Activated CD4-positive, CD25-positive, alpha-beta regulatory T cell (primary cell): ENCODE results near the gene MTCH1.
"Not testable (repeated sequence)": the region's sequence is repeated elsewhere in the genome, so short reads cannot be mapped to it uniquely, and the experiment has no call there.

Experiments used
- DNase-seq, 4 experiments: peaks; one replicate each; lab custom pipeline; 2025; lab: John Stamatoyannopoulos, UW

The MTCH1 gene

DNA sequence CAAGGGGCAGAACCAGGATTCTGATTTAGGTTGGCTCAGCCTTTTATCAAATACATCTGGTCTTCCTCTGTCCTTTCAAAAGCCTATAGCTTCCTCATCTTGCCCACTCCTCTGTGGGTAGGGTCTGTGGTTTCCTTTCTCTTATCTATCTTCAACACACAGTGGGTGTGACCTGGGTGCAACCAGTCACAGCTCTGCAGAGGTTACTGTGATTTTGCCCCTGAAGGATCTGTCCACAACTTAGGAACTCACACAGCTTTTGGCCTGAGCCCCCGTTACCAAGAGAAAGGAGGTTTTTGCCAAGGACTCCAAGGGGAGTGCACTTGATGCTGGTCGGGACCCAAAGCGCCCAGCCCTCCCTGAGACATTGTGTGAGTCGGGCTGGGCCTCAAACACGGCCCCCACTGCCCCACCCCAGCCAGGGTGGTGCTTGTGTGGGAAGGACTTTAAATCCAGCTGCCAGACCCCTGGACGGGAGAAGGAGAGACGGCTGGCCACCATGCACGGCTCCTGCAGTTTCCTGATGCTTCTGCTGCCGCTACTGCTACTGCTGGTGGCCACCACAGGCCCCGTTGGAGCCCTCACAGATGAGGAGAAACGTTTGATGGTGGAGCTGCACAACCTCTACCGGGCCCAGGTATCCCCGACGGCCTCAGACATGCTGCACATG is 31.6 kb downstream of the MTCH1 start, which contains the start of gene PI16:
TSS of gene PI16 (plus strand) at position 477 of the 670 bp plus-strand sequence. CDS start at position 500, 23 bp downstream.
- DNase-seq = no peak

DNA sequence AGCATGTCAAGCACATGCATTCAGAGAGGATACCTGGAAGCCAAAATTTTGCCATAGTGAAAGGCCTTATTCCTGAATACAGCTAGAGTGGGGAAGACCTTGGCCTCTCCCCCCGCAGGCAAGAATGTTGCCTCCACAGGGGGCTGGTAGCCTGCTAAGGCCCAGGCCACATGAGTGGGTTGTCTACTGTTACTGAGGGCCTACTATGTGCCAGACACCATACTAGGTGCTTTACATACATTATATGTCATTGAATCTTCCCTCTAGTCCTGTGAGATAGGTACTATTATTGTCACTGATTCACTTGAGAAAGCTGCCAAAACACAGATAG is 32.1 kb downstream of the MTCH1 start:
- DNase-seq = no peak

DNA sequence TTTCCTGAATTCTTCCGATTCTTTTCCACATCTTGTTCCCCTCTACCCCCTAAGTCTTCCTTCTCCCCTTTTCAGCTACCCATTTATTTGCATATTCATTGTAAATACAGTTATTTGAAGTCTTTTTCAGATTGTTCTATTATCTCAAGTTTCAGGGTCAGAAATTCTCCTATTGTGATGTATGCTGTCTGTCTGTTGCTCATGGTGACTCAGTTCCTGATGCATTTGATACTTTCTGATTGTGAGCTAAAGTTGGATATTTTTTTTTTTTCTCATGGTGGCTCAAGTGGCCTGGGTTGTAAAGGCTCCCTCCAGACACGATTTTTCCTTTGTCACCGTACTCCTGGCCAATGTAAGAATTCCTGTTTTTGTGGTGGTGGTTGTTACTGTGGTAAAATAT is 36.4 kb downstream of the MTCH1 start:
- DNase-seq = no peak

DNA sequence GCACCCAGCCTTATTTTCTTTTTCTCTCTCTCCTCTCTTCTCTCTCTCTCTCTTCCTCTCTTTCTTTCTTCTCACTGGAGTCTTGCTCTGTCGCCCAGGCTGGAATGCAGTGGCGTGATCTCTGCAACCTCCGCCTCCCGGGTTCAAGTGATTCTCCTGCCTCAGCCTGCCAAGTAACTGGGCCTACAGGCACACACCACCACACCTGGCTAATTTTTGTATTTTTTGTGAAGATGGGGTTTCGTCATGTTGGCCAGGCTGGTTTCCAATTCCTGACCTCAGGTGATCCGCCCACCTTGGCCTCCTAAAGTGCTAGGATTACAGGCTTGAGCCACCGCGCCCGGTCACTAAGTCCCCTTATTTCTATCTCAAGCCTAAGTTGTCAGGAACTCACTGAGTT is 36.9 kb downstream of the MTCH1 start:
- DNase-seq = not testable (repeated sequence)

DNA sequence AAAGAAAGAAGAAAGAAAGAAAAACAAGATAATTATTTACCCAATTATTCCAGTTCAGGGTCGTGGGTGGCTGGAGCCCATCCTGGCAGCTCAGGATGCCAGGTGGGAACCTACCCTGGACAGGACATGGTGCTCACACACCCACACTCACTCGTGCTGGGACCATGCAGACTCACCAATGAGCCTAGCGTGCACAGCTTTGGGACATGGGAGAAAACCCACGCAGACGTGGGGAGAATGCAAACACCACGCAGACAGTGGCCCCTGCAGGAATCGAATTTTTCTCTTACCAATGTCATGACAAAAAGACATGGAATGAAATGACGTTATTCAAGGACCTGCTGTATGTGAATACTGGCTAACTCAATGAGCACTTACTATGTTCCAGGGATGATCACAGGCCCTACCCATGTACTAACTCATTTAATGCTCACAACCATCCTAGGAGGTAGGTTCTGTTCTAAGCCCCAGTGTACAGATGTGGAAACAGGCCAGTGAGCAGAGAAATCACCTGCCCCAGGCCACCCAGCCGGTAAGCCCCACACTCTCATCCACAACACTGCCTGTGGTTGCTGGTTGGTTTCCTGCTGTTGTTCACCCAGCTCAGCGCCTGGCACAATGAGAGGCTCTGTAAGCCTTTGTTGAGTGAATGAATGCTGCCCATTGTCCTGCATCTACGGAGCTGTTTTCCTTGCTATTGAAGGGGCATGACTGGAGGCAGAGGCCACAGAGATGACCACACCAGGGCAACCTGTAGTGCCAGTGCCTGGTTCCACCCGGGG is 38.2 kb downstream of the MTCH1 start:
- DNase-seq = no peak

DNA sequence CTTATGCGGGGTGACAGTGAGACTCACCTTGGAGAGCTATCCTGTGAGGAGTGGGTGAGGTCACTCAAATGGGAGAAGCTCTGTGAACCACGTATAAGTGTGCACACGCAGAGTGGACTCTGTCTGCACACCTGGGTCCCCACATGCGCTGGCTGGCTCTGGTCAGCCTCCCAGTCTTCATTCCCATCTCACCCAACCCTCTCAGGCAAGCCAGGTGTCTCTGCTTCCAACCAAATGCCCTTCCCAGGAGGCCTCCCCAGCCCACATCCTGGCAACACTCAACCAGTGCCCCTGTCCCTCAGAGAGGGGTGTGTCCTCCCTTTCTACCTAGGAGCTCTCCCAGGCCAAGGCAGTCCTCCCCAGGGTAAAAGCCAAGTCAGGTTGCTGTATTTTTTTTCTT is 39.5 kb downstream of the MTCH1 start:
- DNase-seq = no peak

DNA sequence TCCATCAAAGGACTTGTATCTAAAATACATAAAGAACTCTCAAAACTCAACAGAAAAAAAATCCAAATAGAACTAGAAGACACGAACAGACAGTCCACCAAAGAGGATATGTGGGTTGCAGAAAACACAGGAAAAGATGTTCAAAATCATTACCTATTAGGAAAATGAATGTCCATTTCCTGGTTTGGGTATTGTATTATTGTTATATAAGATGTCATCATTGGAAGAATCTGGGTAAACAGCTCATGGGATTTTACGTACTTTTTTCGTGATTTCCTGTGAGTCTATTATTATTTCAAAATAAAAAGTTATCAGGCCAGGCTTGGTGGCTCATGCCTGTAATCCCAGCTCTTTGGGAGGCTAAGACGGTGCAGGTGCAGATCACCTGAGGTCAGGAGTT is 40.7 kb downstream of the MTCH1 start:
- DNase-seq = no peak

DNA sequence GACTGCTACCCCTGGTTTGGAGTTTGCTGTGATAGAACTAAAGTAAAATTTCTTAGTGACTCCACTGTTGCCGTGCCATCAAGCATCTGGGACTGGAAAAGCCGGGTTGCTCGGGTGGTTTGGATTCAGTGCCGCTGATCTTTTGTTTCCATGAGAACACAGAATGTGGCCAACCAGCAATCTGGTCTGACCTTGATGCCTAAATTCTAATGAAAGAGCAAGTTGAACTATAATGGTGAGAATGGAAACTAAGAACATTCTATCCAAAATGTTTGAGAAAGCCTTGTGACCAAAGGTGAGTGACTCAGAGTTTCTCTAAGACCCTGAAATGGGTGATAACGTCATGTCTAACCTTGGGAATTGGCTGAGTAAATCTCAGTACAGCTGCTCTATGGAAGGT is 41.3 kb downstream of the MTCH1 start:
- DNase-seq = no peak

DNA sequence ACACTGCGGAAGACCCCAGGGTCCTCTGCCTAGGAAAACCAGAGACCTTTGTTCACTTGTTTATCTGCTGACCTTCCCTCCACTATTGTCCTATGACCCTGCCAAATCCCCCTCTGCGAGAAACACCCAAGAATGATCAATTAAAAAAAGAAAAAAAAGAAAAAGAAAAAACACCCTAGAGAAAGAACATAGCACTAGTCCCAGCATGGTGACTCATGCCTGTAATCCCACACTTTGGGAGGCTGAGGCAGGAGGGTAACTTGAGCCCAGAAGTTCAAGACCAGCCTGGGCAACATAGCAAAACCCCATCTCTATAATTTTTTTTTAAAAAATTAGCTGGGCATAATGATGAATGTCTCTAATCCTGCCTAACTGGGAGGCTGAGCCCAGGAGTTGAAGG is 43.7 kb downstream of the MTCH1 start:
- not testable (repeated sequence) for DNase-seq

DNA sequence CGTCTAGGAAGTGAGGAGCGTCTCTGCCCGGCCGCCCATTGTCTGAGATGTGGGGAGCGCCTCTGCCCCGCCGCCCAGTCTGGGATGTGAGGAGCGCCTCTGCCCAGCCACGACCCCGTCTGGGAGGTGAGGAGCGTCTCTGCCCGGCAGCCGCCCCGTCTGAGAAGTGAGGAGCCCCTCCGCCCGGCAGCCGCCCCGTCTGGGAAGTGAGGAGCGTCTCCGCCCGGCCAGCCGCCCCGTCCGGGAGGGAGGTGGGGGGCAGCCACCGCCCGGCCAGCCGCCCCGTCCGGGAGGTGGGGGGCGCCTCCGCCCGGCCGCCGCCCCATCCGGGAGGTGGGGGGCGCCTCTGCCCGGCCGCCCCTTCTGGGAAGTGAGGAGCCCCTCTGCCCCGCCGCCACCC is 44.4 kb downstream of the MTCH1 start:
- DNase-seq = not testable (repeated sequence)

DNA sequence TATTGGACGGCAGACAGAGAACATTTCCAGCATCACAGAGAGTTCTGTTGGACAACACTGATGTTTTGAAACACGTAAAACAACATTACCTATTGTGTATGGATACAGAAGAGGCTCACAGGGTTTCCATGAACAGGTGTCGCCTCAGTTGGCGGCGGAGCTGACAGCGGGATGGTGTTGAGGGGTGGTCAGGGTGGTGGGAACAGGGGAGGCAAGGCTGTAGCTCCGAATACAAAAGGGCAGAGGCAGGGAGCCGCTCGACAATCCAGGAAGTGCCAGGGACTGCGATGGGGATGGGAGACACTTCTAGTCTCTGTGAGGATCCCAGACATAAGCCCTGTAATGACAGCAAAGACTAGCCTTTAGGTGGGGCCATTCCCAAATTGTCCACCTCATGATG is 46.0 kb downstream of the MTCH1 start:
- DNase-seq = no peak

DNA sequence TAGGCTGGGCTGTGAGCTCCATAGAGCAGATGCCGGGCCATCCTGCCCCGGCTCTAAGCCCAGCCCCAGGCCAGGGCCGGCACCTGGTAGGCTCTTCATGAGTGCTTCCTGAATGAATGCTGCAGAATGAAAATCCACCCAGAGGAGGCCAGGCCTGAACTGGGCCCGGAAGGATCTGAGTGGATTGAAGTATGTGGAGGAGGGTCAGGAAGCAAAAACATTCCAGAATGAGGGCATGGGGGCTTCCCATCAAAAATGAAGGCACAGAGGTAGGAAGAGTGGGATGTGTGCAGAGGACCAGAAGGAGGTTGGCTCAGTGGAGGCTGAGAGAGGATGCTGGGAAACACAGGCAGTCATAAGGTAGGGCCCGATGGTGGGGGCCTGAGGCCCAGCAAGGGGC is 47.0 kb downstream of the MTCH1 start:
- not testable (repeated sequence) for DNase-seq

DNA sequence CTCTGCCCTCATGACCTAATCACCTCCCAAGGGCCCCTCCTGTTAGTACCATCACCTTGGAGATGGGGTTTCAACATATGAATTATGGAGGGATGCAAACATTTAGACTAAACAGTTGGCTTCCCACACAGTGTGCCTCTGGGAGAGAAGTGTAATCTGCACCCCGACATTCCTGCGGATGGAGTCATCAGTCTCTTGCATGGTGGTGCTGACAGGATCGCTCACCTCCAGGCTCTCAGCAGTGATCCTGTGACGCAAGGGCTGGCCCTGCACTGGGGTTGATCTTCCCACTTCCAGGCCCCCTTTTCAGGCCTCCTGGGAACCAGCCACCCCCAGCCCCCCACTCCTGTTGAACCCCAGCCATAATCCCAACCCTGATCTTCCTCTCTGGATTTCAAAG is 47.5 kb downstream of the MTCH1 start:
- no peak for DNase-seq

DNA sequence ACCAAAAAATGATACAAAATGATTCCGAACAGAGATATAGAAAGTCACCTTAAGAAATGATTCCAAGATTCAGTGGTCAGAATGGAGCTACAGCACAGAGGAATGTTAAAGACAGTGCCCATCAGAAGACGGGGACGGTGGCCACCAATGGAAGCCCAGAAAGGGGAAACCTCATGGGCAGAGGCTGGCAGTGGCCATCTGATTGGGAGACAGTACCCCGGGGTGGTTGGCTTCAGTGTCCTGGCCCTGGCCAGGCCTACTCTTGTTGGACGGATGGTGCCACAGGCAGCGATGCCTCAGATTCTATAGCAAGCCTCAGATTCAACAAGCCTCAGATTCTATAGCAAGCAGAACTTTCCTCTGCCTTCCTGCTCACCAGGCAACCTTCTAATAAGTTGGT is 48.1 kb downstream of the MTCH1 start:
- DNase-seq = no peak

DNA sequence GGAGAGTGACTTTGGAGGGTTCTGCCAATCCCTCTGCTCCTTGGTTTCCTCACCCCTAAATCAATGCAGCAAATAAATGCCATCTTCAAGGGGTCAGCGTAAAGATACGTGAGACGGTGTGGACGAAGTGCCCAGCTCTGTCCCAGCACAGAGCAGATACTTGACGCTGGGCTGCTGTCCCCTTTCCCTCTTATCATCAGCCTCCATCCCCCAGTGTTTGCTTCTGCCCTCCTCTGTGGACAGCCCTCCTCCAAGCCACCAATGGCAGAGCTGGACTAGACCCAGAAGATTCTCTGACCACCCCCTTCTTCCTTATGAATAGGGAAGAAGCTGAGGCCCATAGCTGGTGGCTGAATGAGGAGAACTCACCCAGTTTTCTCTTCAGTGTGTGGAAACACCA is 49.2 kb downstream of the MTCH1 start:
- DNase-seq = no peak

DNA sequence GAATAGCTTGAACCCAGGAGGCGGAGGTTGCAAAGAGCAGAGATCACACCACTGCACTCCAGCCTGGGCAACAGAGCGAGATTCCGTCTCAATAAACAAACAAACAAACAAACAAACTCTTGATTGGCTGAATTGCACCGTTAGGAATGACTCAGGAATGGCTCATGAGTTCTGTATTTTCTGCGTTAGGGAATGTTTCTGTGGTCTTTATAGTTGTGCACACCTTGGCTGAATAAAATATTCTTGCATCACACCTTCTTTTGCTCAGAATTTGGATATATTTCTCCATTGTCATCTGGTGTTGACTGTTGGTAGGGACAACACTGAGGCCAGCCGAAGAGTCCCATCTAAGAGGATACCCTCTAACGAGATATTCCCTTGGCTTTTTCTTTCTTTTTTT is 51.1 kb downstream of the MTCH1 start:
- DNase-seq = no peak

DNA sequence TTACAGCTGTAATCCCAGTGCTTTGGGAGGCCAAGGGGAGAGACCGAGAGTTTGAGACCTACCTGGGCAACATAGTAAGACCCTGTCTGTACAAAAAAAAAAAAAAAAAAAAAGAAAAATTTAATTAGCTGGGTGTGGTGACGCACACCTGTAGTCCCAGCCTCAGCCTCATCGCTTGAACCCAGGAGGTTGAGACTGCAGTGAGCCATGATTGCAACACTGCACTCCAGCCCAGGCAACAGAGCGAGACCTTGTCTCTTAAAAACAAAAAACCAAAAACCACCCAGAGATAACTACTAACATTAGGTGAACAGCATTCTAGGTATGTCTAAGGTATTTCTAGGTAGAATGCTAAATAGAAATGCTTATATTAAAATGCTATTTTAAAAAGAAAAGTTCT is 52.5 kb downstream of the MTCH1 start:
- DNase-seq = no peak

DNA sequence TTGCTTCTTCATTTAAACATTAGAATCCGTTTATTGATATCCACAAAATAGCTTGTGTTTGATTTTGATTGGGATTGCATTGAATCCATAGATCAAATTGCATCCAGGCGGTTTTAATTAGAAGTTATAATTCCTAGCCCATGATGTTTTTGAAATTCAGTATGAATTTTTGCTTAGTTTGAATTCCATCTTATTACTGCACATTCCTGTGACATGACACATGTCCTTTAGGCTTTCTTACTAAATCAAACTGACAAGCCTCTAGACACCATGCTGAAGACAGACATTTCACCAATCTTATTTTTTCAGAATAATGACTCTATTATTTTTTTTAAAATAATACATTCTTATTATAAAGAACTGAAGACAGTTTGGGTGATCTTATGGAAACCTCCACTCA is 52.9 kb downstream of the MTCH1 start:
- DNase-seq = no peak

DNA sequence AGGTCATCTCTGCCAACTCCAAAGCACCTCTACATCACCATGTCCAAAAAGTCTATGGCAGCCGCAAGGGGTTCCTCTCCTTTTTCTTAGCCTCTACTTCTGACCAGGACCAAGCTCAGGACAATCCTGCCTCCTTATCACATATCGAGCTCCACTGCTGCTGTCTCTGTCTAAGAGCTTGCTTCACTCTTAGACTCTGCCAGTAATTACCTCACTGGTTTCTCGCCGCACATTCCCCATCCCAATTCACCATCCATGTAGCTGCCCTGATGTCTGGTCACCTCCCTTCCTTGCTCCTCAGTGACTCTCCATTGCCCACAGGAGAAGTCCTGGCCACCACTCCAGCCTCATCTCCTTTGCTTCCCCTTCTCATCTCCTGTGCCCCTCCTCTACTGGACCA is 55.5 kb downstream of the MTCH1 start:
- no peak for DNase-seq

DNA sequence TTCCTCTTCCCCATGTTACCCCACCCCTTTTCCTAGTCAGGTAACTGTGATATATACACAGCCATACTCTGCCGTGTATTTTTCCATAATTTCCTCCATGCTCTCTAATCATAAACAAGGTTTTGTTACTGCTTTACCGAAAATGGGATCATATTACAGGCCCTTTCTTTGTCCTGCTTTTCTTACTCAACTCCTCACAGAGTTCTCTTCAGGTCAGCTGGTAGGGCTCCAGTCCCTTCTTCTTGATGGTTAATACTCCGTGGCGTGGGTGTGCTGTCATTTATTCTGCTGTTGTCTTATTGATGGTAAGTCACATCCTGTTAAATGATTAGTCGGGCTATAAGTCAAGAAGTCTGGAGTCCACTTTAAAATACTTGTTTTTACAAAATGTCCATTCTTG is 56.4 kb downstream of the MTCH1 start:
- DNase-seq = no peak

DNA sequence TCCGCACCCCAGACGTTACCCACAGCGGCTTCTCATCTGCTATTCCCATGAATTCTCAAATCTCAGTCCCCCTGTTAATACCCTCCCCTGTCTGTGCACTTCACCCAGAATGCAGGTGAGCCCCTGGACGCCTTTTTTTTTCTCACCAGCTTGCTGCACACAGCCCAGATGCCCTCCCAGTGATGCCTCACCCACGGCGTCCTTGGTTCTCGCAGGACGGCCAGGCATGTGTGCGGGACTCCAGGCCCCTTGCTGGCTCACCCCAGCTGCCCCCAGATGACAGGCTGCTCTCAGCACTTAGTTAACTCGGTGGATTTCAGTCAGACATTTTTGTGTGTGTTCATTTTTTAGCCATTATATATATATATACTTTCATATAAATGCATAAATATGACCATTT is 56.8 kb downstream of the MTCH1 start:
- no peak for DNase-seq

DNA sequence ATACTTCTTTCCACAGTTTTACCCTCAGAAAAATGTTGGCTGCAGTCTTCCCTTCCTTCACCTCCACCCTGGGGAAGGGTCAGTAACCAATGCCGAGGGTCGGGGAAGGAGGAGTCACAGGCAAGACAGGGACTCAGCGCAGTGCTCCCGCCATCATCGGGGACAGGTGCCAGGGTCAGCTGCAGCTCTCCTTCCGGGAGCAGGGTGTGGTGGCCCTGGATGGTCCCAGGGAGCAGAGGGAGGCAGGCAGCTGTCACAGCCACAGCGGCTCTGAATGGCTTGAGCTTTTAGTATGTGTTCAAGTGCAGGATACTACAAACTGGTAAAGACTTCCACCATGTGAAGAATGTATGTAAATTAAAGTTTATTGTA is 57.5 kb downstream of the MTCH1 start:
- DNase-seq = no peak

DNA sequence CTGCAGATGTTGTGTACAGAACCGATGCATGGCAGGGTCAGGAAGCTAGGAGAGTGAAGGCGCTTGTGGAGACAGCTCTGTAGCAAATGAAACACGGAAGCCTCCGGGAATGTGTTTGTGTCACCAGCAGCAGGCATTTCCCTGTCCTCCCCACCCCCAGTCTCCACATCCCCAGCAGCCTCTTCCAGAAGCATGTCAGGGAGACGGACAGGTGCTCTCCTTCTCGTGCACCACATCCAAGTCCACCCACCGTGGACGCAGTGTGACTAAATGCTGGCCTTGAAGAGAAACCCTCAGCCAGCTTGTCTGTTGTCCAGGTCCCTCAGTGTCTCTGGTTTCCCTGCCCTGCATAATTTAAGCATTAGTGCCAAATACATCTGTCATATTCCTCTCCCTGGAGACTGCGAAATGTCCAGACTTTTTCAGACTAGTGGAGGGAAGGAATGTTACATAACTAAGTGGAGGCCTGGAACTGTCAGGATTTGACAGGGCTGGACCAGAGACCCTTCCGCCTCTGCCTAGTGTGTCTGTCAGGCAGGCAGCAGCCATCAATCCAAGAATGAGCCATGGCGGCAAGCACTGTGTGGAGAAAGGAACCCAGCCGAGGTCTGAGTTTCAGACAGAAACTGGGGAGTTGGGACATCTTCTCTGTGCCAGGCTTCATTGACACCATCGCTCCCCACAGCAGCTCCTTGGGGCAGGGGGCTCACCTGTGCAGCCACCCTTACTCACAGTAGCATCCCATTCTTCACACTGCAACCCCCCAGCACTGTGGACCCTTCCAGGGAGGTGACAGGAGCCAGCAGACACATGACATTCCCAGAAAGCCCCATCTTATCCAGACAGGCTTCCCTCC is 58.1 kb downstream of the MTCH1 start:
- no peak for DNase-seq
